C4-2B (cell line): Measurements from ENCODE around the gene PLCG2.

Experiments used
- H3K27ac ChIP-seq: fragments of 450-650 bp; 2 replicates; pipeline ENCODE4 v1.5.1; 2017
- ZFX ChIP-seq: fragments of 450-650 bp; IDR thresholded peaks from 2 replicates; pipeline ENCODE4 v1.6.1; 2017
- TF ChIP-seq, protein P1 (sequence below): fragments of 450-650 bp; conservative IDR thresholded peaks from 2 replicates; pipeline ENCODE4 v1.5.1; 2017; ENCODE audit warnings: mild to moderate bottlenecking

The PLCG2 gene

GRCh38 chr16:81900014-81900413 lies 120.9 kb downstream of the PLCG2 start:
- no peak overlapping the region for H3K27ac ChIP-seq
- TF ChIP-seq, protein P1, sequence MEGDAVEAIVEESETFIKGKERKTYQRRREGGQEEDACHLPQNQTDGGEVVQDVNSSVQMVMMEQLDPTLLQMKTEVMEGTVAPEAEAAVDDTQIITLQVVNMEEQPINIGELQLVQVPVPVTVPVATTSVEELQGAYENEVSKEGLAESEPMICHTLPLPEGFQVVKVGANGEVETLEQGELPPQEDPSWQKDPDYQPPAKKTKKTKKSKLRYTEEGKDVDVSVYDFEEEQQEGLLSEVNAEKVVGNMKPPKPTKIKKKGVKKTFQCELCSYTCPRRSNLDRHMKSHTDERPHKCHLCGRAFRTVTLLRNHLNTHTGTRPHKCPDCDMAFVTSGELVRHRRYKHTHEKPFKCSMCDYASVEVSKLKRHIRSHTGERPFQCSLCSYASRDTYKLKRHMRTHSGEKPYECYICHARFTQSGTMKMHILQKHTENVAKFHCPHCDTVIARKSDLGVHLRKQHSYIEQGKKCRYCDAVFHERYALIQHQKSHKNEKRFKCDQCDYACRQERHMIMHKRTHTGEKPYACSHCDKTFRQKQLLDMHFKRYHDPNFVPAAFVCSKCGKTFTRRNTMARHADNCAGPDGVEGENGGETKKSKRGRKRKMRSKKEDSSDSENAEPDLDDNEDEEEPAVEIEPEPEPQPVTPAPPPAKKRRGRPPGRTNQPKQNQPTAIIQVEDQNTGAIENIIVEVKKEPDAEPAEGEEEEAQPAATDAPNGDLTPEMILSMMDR: peak; percentile 46
- no peak for TF ChIP-seq ZFX

DNA sequence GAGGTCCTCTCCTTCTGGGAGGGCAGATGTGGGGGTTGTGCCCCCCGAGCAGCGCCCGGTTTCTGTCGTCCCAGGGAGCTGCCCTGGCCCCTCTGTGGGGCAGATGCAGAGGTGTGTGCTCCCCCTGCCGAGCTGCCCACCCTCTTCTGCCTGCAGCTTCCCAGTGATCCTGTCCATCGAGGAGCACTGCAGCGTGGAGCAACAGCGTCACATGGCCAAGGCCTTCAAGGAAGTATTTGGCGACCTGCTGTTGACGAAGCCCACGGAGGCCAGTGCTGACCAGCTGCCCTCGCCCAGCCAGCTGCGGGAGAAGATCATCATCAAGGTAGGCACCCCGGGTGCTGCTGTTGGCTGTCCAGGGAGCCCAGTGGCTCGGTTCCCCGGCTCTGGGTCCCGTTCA lies 121.4 kb downstream of the PLCG2 start:
- TF ChIP-seq ZFX: no peak
- TF ChIP-seq, protein P1: no peak
- H3K27ac ChIP-seq: no peak overlapping the region

DNA sequence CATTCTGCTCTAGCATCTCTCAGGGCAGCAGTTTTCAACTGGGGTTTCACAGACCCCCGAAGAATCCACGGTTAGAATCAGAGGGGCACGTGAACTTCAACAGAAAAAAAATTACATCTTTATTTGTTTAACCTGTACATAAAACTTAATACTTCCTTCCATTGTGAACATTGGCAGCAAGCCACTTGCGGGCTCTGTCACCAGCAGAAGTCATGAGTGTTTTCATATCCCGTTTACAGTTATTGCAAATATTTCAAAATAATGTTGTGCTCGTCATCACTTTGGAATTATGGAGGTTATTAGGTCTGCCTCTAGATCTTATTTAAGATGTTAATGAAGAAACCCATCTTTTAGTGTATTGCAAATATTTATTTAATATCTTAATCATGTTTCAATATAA lies 122.4 kb downstream of the PLCG2 start:
- TF ChIP-seq ZFX: no peak
- TF ChIP-seq, protein P1: no peak

DNA sequence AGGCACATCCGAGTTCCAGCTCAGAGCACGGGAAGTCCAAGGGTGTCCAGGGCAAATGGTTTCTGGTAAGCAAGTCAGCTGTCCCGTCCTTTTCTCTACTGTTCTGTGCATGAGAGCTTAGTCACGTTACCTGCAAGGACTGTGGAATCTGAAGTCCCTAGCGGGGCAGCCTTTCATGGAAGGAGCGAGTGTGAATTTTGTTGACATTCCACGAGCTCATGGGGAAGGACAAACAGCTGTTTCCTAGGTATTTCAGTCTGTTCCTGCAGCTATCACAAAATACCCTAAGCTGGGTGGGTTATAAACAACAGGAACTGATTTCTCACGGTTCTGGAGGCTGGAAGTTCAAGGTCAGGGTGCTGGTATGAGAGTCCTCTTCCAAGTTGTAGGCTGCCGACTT lies 122.9 kb downstream of the PLCG2 start:
- TF ChIP-seq ZFX: no peak
- TF ChIP-seq, protein P1: no peak
- H3K27ac ChIP-seq: no peak overlapping the region

More for the DNA sequence above, 122.4 kb downstream of the PLCG2 start:
- H3K27ac ChIP-seq: no peak overlapping the region

- TF ChIP-seq, protein P1: no peak
- no peak for TF ChIP-seq ZFX
- no peak overlapping the region for H3K27ac ChIP-seq
Measured at GRCh38 chr16:81904320-81904719, 125.2 kb downstream of the PLCG2 start.

- TF ChIP-seq, protein P1: no peak
- TF ChIP-seq ZFX: no peak
- H3K27ac ChIP-seq: no peak overlapping the region
Measured at GRCh38 chr16:81905277-81905676, 126.2 kb downstream of the PLCG2 start.

DNA sequence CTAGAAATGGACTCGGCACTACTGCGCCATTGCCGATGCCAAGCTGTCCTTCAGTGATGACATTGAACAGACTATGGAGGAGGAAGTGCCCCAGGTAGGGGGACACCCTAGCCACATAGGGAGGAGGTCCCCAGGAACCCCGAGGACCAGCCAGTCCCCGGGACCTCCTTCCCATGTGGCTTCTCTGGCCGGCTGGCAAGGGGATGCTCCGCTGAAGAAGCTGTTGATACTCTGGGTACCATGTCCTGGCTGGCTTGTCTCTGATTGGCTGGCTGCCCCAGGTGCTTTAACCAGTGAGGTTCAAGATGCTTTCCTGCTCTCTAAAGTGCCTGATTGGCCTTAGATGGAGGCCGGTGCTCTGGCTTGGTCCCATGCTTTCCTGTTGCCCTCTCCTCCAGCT lies 128.6 kb downstream of the PLCG2 start:
- TF ChIP-seq ZFX: no peak
- TF ChIP-seq, protein P1: no peak

More for the DNA sequence above, 128.6 kb downstream of the PLCG2 start:
- H3K27ac ChIP-seq: no peak overlapping the region
